GM19397 (cell line): Measurements from ENCODE around the gene DAG1.

Source experiments
- ATAC-seq: cut with Tn5 transposase; IDR thresholded peaks from one replicate; pipeline ENCODE4 v1.9.1; 2021; ENCODE audit warnings: mild to moderate bottlenecking, moderate library complexity; ENCODE audit not compliant: unreplicated experiment

The DAG1 gene

DNA sequence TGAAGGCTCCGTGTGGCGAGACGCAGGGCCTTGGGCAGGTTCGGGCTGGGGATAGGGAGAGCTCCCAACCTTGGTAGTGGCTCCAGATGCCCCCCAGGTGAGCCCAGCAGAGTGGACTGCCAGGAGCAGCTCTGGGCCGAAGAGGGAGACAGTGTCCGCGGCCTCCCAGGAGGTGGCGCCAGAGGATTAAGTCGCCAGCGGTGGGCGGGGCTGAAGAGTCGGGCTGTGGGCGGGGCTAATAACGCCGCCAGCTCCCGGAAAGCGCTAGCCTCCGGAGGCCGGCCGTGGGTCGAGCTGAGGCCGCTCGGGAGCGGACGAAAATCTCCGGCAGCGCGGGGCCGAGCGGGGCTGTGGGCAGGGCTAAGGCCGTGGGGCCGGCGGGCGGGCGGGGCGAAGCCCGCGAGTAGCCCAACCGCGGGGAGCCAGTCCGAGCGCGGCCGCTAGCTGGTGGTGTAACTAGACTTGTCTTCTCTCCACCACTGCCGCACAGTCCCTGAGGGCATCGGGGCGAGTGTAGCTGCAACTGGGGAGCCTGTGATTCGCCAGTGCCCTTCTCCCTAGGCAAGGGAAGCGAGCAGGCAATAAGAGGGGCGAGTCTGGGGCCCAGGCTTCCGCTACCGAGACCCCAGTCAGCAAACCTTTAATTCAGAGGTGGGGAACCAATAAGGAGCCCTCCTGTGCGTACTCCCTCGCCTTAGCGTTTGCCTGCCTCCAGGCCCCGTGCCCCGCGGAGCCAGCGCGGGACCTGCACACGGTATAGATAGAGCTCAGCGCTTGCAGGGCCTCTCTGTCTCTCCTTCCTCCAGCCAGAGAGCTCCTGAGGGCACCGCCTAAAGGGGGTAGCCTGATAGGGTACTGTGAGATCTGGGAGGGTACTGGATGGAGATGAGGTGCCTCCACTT, 69.8 kb downstream of the DAG1 start:
- ATAC-seq, result peak; percentile 97

DNA sequence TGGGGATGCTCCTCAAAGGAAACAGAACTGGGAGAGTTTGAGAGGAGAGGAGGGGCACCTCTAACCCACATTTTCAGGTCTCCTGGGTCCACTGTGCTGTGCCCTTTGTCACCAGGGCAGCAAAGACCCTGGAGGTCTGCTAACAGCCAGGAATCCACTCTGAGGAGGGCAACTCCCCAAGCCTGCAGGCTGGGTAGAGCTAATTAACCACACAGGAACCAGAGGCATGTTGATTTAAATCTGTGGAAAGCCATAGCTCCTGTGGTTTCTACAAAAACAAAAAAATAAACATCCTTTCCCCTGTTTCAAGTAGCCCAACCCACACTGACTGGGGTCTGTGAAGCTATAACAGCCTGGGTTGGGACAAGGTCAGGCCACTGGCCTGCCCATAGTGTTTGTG, 82.0 kb downstream of the DAG1 start:
- no peak for ATAC-seq

DNA sequence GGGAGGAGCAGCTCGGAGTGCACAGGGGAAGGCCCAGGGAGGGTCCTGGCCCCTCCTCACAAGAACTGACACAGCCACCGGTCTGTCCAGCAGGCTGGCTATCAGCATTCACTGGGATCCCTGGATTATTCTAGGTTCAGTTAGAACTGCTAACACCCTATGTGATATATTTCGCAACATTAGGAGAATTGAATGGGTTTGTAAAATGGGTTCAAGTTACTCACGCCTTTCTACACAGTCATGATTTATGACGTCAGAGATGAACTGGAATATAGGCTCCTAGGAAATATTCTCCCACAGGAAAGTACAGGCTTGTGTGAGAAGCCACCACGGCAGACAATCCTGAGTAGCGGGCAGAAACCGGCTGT, 83.2 kb downstream of the DAG1 start:
- ATAC-seq, result no peak

DNA sequence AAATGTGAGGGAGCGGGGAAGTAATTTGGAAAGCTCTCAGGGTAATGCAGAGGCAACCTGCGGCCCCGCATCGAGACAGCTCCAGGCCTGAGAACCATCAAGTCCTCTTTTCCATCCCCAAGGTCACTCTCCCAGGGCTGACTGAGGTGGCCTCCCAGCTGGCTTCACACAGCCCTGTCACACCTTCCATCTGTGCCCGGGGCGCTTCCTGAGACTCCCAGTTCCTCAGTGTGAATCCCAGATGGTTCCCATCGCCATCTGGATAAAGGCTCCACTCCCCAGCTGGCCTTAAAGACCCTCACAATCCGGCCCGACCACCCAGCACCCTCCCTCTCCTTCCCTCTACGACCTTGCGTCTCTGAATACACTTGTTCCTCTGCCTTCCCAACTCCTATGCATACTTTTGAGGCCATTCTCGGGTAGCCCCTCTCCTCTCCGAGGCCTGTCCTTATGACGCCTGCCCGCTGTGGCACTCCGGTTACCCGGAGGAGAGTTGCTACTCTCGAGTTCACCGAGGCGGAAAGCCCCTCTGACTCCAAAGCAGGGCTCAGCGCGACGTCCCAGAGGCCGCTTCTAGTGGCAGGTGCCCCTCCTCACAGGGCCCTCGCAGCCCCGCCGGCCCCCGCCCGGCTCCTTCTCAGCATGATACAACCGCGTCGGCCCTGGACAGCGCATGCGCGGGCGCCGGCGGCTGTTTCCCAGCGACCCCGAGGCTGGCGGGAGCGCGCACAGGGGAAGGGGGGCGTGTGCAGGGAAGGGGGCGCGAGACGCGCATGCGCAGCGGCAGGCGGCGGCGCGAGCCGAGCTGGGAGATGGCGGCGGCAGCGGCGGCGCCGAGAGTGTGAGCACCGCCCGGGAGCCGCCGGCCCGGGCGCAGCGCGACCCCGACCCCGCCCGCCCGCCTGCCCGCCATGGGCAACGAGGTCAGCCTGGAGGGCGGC, 83.9 kb downstream of the DAG1 start, which contains the start of gene BSN:
TSS of gene BSN (plus strand) at position 786 of the 941 bp plus-strand sequence. CDS start at position 912, 126 bp downstream.
- peak; percentile 89 for ATAC-seq

DNA sequence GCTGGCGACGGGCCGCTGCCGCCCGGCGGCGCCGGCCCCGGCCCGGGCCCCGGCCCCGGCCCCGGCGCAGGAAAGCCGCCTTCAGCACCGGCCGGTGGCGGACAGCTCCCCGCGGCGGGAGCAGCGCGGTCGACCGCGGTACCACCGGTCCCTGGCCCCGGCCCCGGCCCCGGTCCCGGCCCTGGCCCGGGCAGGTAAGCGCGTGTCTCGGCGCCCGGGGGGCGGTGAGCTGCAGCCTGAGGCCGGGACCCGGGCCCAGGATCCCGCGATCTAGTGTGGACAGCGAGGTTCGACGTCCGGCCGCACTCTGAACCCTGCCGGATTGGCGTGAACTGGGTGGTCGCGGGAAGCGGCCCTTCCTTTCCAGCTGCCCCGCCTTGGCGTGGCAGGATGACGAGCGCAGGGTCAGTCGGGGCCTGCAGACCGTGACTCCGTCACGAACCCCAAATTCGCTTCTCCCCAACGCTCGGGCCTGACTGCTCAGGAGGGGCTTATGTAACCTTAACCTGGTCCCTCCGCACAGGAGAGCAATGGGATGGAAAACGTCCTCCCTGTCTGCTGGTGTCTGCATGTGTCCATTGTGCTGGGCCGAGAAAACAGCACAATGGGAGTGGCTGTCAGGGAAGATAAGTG, 84.7 kb downstream of the DAG1 start:
- peak; percentile 67 for ATAC-seq

DNA sequence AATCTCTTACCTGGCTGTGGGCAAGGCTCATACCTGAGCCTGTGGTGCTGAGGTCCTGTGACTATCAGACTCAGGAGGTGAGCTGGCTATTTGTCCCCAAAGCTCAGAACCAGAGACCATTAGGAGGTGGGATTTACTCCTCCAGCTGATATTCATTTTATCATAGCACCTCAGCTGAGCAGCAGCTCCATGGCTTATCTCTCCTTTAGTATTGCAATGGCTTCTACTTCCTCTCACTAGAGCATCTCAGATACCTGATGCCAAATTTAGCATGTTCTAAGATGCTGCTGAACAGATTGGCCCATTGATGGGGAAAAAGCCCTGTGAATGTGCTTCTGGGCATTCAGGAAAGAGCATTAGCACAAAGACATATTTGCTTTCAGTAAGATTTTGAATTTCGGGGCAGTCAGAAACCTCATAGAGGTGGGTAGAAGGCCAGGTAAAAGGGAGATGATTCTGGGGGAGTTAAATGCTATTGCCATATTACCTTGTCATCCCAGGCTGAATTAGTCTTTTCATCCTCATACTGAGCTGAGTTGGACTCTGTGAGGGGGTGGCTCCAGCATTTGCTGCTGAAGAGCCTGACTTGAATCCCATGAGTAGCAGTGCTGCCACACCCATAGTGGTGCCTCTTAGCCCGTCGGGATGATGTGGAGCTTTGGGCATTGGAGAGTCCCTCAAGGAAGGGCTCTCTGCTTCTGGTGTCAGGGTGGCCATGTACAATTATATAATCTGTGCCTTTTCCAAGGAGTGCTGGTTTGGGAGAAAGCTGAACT, 86.6 kb downstream of the DAG1 start:
- ATAC-seq, result no peak

DNA sequence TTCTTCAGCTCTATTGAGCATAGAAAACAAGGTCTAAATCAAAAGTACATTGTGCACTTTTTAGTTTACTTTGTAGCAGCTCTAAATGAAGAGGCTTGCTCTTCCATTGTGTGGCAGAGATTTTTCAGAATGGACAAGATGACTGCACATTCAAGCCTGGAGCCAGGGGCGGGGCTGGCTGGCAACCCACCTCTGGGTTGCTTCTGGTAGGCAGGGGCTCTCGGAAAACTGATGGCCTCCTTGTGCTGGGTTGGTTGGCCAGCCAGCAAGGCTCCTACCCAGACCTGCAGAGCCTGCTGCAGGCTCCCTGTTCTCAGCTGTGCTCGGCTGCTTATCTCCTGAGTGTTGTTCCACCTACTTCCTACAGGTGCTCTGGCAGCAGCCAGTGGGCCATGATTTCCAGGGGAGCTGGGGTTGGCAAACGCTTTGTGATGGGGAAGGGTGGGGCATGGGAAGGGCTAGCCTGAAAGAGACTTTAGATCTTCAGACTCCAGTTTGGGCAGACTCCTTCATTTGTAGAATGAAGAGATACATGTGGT, 93.0 kb downstream of the DAG1 start:
- no peak for ATAC-seq

DNA sequence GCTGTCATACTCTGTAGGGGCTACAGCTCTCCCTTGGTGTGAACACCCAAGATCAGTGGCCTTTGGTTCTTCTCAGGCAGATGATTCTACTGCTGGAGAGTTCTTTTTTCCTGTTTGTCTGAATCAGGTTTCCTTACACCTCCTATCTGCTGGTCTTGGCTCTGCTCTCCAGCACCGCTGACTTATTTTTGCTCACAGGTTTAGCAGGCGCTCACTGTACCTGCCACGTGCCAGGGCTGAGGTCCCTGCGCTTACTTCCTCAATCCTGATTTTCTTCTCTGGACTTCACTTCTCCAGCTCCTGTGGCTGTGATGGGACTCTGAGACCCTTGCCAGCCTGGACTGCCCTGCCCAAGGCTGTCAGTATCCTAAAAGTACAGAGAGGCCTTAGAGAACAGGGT, 93.7 kb downstream of the DAG1 start:
- ATAC-seq, result no peak

DNA sequence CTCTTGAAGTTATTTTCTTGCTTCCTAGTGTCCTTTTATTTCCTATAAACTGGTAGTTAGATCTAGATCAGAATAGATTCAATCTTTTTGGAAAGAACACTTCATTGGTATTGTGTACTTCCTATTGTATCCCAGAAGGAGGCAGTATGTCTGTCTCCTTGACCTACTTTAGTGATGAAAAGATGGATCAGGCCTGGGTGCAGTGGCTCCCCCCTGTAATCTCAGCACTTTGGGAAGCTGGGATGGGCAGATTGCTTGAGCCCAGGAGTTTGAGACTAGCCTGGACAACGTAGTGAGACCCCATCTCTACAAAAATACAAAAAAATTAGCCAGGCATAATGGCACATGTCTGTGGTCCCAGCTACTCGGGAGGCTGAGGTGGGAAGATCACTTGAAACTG, 96.2 kb downstream of the DAG1 start:
- no peak for ATAC-seq

DNA sequence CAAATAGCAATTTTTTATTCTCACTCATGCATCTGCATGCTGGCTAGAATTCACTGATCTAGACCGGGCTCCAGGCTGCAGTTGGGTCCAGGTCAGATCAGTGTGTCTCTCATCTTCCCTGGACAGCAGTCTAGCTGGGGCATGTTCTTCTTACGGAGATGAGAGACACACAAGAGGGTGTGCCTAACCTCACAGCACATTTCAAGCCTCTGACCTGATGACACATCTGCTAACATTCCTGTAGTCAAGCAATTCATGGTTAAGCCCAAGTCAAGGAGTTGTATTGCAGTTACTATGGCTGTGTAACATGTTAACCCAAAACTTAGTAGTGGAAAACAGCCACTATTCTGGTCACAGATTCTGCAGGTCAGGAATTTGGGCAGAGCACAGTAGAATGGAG, 97.3 kb downstream of the DAG1 start:
- ATAC-seq, result no peak

DNA sequence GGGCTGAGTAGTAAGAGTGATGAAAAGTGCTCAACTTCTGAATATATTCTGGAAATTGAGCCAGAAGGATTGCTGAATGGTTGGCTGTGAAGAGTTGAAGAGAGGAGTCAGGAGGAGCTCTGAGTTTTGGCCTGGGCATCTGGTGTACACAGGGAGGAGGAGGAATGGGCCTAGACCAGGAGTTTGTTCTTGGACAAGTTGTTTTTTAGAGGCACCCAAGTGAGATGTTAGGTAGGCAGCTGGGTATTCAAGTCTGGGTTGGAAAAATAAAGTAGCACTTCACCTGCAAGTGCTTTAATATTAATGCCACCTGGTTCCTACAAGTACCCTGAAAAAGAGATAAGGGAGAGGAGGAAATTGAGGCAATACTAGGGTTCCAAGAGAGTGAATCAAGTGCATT, 98.9 kb downstream of the DAG1 start:
- ATAC-seq, result no peak

DNA sequence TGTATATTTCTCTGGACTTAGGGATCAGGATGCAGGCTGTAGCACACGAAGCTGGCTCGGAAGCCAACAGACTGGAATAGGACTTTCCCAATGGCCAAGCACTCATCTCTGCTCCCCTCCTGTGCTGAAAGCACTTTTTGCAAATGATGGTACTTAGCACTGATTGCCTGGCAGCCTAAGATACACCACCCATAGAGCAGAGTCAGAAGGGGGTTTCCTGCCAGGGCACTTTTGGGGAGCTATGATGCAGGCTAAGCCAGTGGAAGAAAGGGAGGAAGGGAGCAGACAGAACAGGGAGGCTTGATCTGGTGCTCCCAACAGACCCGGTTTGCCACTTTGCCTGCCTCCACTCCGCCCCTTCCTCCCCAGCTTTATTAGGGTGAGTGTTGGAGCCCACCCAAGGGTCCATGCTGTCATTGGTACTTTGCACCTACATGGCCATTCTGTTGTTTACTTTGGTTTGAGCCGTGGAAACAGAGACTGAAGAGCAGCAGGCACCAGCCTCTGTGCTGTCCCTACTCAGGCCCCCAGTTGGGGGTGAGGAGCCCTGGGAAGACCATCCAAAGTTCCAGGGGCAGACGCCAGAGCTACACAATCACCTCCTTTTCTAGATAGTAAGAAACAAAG, 100.1 kb downstream of the DAG1 start:
- no peak for ATAC-seq

DNA sequence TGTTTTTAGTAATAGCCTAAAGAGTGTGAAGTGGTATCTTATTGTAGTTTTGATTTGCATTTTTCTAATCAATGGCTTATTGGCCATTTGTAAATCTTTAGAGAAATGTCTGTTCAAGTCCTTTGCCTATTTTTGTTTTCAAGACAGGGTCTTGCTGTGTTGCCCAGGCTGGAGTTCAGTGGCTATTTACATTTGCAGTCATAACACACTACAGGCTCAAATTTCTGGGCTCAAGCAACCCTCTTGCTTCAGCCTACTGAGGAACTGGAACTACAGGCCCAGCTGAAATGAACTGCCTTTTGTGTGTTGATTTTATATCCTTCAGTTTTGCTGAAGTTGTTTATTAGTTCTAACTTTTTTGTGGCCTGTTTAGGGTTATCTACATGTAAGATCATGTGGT, 112.1 kb downstream of the DAG1 start:
- ATAC-seq, result no peak
